Measurements from ENCODE around the gene NRP2. TPM values are rescaled to one million over a fixed set of nuclear protein-coding genes. Genes with fewer than 3 reads are reported as not detected.

The NRP2 gene
- total RNA-seq, 2 experiments from 2014 or later, result 0.19 TPM; not detected in 1

DNA sequence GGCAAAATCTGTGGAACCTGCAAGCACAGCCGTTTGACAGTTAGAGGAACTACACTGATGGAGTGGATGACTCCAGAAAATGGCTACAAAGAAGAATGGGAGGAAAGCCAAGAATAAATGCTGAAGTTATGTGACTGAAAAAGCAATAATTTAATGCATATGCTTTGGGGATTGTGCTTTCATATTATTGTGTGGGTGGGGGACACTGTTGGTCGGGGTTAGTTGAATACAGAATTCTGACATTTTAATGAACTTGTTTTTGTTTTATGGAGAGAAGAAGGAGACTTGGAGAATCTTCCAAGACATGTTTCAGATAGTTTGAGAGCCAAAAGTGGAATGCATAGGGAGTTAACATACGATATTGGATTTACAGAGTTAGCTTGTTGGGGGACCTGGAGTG lies 68.5 kb downstream of the NRP2 start:
- ChIA-PET POLR2A (no interaction called here), CTCF (no interaction called here)
- H3K9me3 ChIP-seq (ENCODE audit: control insufficient read depth in 1 of 2, insufficient read depth in 1 of 2, low read length in 2 of 2), result peaks cover 0 to 5% of the 10 kb centered on the region in 2 experiments
- peaks cover 0 to 9% of the 10 kb centered on the region in 2 experiments for H3K27me3 ChIP-seq (ENCODE audit: control insufficient read depth in 1 of 2, insufficient read depth in 2 of 2, low read length in 2 of 2)
- intact Hi-C loops (cut with DNase I, micrococcal nuclease), result no loop called here
- DNase-seq (no peak), ATAC-seq (ENCODE audit: poor library complexity) (no peak)
- no peaks in the 10 kb centered on the region for H3K36me3 ChIP-seq (ENCODE audit: insufficient read depth, low read length)
- Mint-ChIP-seq H3K9me3 (no peaks in the 10 kb centered on the region), H3K27ac (no peak overlapping the region), H3K4me1 (ENCODE audit: low read depth) (no peaks in the 10 kb centered on the region), H3K36me3 (ENCODE audit: low read depth) (no peaks in the 10 kb centered on the region), H3K27me3 (peaks cover 30% of the 10 kb centered on the region), H3K4me3 (no peak overlapping the region)
- no peak overlapping the region for H3K27ac ChIP-seq (ENCODE audit: low read depth in 1 of 2, low read length in 2 of 2)
- no peak overlapping the region for H3K4me3 ChIP-seq (ENCODE audit: low read length)
- TF ChIP-seq, protein P1, sequence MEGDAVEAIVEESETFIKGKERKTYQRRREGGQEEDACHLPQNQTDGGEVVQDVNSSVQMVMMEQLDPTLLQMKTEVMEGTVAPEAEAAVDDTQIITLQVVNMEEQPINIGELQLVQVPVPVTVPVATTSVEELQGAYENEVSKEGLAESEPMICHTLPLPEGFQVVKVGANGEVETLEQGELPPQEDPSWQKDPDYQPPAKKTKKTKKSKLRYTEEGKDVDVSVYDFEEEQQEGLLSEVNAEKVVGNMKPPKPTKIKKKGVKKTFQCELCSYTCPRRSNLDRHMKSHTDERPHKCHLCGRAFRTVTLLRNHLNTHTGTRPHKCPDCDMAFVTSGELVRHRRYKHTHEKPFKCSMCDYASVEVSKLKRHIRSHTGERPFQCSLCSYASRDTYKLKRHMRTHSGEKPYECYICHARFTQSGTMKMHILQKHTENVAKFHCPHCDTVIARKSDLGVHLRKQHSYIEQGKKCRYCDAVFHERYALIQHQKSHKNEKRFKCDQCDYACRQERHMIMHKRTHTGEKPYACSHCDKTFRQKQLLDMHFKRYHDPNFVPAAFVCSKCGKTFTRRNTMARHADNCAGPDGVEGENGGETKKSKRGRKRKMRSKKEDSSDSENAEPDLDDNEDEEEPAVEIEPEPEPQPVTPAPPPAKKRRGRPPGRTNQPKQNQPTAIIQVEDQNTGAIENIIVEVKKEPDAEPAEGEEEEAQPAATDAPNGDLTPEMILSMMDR (IDR thresholded peaks at IDR 0.05), result no peak
- H3K4me1 ChIP-seq (ENCODE audit: insufficient read depth, low read length), result no peaks in the 10 kb centered on the region

DNA sequence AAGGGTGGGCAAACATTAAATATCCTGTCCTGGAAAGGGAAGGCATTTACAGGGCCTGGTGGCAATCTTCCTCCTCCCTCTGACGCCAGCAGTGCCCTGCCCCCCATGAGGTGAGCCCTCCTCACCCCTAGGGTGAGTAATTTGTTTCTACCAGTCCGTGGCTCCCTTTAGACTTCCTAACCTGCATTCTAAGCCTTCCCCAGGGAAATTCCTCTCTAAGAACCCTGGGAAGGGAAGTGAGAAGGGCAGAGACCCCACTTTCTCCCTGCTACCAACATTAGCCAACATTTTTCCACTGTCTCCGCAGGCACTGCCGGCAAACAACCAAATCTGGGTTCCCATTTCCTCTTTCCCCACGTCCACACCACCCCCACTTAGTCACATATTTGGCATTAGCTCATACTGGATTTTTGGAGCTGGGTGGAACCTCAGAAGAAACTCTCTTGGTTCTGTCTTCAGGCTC lies 69.3 kb downstream of the NRP2 start:
- ATAC-seq (ENCODE audit: poor library complexity), result no peak
- peaks cover 27% of the 10 kb centered on the region for H3K27me3 Mint-ChIP-seq
- Histone ChIP-seq H3K27ac (ENCODE audit: low read depth in 1 of 2, low read length in 2 of 2) (no peak overlapping the region), H3K36me3 (ENCODE audit: insufficient read depth, low read length) (no peaks in the 10 kb centered on the region), H3K9me3 (ENCODE audit: control insufficient read depth in 1 of 2, insufficient read depth in 1 of 2, low read length in 2 of 2) (peaks cover 0 to under 1% of the 10 kb centered on the region in 2 experiments), H3K27me3 (ENCODE audit: control insufficient read depth in 1 of 2, insufficient read depth in 2 of 2, low read length in 2 of 2) (peaks cover 0 to 3% of the 10 kb centered on the region in 2 experiments), H3K4me3 (ENCODE audit: low read length) (no peak overlapping the region), H3K4me1 (ENCODE audit: insufficient read depth, low read length) (no peaks in the 10 kb centered on the region)
- H3K4me3 Mint-ChIP-seq, result no peak overlapping the region
- H3K9me3 Mint-ChIP-seq, result no peaks in the 10 kb centered on the region
- ChIA-PET POLR2A (no interaction called here), CTCF (no interaction called here)
- DNase-seq, result no peak
- TF ChIP-seq, protein P1 (IDR thresholded peaks at IDR 0.05), result no peak
- no peak overlapping the region for H3K27ac Mint-ChIP-seq
- H3K4me1 Mint-ChIP-seq (ENCODE audit: low read depth), result no peaks in the 10 kb centered on the region
- intact Hi-C loops (cut with DNase I, micrococcal nuclease), result no loop called here
- H3K36me3 Mint-ChIP-seq (ENCODE audit: low read depth), result no peaks in the 10 kb centered on the region

DNA sequence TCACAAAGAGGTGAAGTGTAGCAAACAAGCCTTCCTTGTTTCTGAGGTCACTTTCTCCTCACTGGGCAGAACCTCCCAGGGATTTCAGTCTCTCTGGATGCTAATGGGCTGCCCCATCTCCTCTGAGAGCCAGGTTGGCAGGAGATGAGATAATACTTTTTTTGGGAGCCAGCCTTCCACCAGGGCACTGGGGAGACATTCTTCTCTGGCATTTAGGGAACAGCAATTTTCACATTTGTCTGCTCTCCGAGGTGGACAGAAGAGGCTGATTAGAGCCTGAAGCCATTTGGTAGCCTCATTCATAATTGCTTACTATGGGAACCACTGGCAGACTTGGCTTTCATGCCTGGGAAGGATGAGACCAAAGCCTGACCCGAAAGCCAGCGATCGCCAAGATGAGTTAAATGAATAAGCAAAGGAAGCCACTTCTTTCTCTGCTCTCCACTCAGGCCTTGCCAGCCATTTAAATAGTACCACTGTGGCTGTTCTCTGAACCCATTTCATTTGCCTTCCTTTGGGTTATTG lies 70.1 kb downstream of the NRP2 start:
- no peak overlapping the region for H3K27ac ChIP-seq (ENCODE audit: low read depth in 1 of 2, low read length in 2 of 2)
- H3K27ac Mint-ChIP-seq, result no peak overlapping the region

More for the DNA sequence above, 70.1 kb downstream of the NRP2 start:
- ChIA-PET POLR2A (no interaction called here), CTCF (no interaction called here)
- H3K4me3 Mint-ChIP-seq, result no peak overlapping the region
- H3K4me3 ChIP-seq (ENCODE audit: low read length), result no peak overlapping the region
- TF ChIP-seq, protein P1 (IDR thresholded peaks at IDR 0.05), result no peak
- peaks cover 27% of the 10 kb centered on the region for H3K27me3 Mint-ChIP-seq
- H3K36me3 Mint-ChIP-seq (ENCODE audit: low read depth), result no peaks in the 10 kb centered on the region
- peaks cover 0 to 3% of the 10 kb centered on the region in 2 experiments for H3K27me3 ChIP-seq (ENCODE audit: control insufficient read depth in 1 of 2, insufficient read depth in 2 of 2, low read length in 2 of 2)
- no peaks in the 10 kb centered on the region for H3K36me3 ChIP-seq (ENCODE audit: insufficient read depth, low read length)
- no peaks in the 10 kb centered on the region for H3K9me3 Mint-ChIP-seq
- no peaks in the 10 kb centered on the region for H3K4me1 ChIP-seq (ENCODE audit: insufficient read depth, low read length)
- H3K4me1 Mint-ChIP-seq (ENCODE audit: low read depth), result no peaks in the 10 kb centered on the region
- intact Hi-C loops (cut with DNase I, micrococcal nuclease), result no loop called here
- no peak for DNase-seq
- ATAC-seq (ENCODE audit: poor library complexity), result no peak
- H3K9me3 ChIP-seq (ENCODE audit: control insufficient read depth in 1 of 2, insufficient read depth in 1 of 2, low read length in 2 of 2), result no peaks in the 10 kb centered on the region
